HPDE6-E6E7 (cell line): ENCODE results near the gene POLR3C.

Experiments
- DNase-seq: peaks from one replicate; pipeline ENCODE4 v3.0.0; 2011; ENCODE audit warnings: missing footprints; ENCODE audit errors: extremely low spot score

POLR3C gene

GRCh38 chr1:145868232-145868631 lies 44.2 kb downstream of the POLR3C start:
- no peak for DNase-seq

DNA sequence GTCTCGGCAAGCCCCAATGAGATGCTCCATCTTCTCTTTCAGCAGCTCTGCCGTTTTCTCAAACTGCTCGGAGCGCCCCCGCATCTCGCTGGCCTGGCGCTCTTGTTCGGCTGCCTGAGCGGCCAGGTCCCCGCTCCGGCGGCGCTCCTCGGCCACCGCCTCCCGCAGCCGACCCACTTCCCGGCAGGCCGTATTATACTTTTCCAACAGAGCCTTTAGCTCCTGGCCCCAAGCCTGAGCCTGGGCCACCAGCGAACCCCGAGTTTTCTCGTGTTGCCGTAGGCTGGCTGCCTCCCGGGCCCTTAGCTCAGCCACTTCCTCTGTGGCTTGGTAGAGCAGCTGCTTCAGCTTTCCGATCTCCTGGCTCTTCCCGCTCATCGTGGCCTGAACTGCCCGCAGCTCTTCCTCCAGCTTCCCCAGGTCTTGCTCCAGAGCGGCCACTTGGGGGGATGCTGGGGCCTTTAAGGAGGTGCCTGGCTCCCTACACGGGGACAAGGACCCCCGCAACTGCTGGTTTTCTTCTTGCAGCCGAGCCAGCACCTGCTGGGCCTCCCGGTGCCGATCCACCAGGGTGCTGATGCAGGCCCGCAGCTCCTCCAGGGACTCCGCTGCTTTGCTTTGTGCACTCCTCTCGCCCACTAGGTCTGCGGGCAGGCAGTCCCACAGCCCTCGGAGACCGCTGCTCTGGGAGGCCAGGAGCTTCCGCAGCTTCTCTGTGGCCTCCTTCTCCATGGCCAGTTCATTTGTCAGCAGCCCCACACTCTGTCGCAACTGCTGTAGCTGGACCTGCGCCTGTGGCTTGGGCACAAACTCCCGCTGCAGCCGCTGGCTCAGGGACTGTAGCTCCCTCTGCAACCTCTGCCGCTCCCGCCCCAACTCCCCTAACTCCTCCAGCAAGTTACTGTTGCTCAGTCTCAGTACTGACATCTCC lies 48.3 kb downstream of the POLR3C start:
- DNase-seq: no peak

GRCh38 chr1:145874646-145875045 lies 50.6 kb downstream of the POLR3C start:
- no peak for DNase-seq

- no peak for DNase-seq
Measured at GRCh38 chr1:145877923-145878486, 54.0 kb downstream of the POLR3C start.

DNA sequence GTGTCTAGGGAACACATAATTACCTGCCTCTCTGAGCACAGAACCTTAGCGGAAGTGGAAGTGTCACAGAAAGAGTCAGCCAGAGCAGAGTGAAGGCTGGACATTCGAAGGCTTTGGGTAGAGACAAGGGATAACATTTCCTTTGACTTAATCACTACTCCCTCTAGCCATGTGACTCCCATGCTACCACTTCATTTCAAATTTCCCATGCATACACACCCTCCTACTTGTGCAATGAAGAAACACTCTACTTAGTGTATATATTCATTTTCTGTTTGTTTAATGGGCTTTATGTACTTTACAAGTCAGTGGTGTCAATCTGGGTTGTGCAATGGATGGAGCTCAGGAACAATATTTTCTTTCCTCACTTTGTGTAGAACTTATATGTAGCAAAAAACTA lies 54.7 kb downstream of the POLR3C start:
- no peak for DNase-seq

GRCh38 chr1:145879775-145880174 lies 55.8 kb downstream of the POLR3C start:
- DNase-seq: no peak

- no peak for DNase-seq
Measured at GRCh38 chr1:145884675-145885074, 60.7 kb downstream of the POLR3C start.

DNA sequence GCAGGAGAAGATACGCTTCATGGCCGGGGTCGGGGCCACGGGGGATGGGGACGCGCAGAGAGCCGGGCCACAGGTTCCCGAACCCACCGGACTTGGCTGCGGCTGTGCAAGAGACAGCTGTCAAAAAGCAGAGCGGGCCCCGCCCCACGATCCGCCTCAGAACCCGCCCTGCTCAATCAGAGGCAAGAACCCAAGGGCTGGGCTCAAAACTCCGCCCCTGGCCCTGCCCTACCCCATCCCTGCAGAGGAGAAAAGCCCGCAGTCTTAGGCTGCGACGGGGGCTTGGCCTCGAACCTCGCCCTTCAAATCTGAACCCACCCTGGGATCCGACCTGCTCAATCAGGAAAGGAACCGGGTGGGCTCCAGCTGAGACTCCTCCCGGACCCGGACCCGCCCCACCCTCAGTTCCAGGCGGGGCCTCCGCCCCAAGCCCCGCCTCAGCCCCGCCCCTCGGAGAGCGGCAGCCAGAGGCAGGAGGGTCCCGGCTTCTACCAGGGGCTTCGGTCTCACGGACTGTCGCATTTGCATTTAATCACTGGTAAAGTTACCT lies 61.8 kb downstream of the POLR3C start, which contains the start of gene ANKRD35:
Gene ANKRD35 (minus strand): TSS at position 129 of the 550 bp plus-strand sequence. CDS start 108 bp downstream, at position 21.
- DNase-seq: peak; percentile 97

DNA sequence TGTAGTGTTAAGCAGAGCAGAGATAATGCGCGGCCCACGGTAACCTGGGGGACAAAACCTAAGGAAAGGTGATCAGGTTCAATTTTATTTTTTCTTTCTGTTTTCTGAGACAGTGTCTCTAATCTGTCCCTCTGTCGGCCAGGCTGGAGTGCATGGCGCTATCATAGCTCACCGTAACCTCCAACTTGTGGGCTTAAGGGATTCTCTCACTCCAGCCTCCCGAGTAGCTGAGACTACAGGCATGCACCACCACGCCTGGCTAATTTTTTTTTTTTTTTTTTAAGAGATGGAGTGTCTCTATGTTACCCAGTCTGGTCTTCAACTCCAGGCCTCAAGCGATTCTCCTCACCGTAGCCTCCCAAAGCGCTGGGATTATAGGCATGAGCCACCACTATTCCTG lies 62.4 kb downstream of the POLR3C start:
- DNase-seq: no peak

DNA sequence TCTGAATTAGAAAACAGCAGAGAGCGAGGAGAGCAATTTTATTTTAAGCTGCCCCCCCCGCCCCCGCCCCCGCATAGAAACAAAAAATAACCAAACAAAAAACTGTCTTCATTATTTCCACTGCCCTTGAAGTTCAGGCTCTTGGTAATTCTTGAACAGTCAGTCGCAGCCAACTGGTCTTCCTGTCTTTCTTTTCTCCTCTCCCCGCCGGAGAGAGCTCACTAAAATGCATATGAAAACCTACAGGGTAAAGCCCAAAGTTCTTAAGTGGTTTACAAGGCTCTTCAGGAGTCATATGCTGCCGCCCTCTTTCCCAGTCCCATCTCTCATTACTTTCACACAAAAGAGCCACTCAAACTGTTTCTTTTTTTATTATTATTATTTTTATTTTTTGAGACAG lies 62.8 kb downstream of the POLR3C start:
- DNase-seq: no peak

DNA sequence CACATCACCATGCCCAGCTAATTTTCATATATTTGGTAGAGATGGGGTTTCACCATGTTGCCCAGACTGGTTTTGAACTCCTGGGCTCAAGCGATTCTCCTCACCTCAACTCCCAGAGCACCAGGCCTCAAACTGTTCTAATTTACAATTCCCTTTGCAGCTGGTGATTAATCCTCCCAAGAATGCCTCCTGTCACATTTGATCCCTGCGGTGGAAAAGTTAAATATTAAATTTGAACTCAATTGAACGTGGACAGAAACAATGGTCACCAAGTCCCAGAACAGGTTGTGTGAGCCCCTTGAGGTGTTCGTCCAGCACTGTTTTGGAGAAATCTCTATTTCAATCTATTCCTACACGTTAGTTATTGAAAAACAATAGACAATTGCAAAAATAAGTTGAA lies 63.6 kb downstream of the POLR3C start:
- DNase-seq: no peak

DNA sequence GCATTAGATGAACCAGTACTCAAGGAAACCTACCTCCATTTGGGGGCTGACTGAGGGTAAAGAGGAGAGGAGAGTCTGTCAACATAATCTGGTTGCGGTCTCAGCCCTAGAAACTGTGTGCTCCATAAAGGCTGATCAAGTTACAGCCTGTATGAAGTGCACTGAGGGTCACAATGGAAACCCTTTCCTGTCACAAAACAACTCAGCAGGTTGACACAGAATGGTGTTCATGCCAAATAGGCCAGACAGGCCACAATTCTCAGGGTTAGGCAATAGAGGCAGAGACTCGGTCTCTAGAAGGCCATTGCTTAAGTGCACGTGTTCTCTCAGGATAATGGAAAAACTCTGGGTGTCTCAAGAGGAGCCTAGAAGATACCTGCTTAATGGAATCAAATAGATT lies 65.7 kb downstream of the POLR3C start:
- no peak for DNase-seq

DNA sequence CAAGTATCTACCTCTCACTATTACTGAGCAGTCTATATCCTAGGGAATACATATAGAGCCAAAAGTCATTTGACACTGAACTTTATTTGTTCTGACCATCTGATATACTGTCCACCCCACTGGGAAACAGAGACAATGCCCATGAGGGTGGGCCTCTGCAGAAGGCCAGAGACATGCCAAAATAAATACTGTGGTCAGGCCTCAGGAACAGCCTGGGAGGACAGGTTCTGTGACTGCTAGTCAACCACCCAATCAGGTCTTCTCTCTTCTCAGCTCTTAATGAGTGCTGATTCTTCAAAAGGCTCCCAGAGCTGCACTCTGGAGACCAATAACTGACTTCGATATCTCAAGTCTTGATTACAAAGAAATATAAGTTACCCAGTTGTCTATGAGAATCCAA lies 67.1 kb downstream of the POLR3C start:
- DNase-seq: peak; percentile 29

DNA sequence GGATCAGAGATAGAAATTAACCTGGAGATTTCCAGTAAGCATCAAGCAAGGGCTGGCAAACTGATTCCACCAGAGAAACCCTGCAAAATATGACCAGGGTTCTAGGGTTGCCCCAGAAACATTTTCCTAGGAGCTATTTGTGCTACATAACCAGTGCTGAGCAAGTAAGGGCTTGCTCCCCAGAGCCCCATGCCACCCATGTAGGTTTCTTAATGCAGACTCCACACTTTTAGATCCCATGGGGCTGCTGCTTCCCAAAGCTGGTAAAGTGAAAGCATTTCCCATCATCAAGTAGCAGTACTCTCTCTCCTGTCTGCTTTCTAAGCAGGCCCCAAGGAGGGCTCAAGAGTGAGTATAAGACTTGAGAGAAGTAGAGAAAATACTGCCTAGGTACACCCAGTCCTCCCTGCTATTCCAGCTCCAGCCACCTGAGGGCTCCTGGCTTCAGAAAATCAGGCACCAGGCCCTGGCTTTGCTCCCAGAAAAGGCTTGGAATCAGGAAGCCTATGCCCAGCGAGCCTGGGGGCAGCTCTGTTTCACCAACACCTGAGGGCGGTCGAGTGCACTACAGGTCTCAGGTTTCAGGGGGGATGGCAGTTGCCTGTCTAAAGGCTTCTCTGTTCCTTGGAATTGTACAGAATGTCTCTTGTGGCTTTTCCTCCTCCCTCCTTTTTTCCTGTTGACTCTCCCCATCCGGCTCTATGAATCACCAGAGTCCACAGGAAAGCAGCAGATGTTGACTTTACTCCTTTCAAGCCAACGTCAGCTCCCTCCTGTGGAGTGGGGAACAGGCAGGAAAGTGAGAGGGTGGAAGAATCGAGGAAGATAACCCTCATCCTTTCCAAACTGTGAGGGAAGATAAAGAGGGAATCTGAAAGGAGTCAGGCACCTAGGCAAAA lies 67.8 kb downstream of the POLR3C start:
- DNase-seq: peak; percentile 99

GRCh38 chr1:145892486-145893087 lies 68.6 kb downstream of the POLR3C start:
- no peak for DNase-seq

GRCh38 chr1:145893306-145894055 lies 69.5 kb downstream of the POLR3C start:
- DNase-seq: no peak
